COLO668 (cell line): Measurements from ENCODE around the gene SELL.
"Not testable (repeated sequence)": the region's sequence is repeated elsewhere in the genome, so short reads cannot be mapped to it uniquely, and the experiment has no call there.

ENCODE experiments used
- DNase-seq: peaks from one replicate; lab custom pipeline; 2025; ENCODE audit not compliant: unreplicated experiment; lab: John Stamatoyannopoulos, UW

The SELL gene

GRCh38 chr1:169670244-169670643 lies 41.2 kb downstream of the SELL start:
- DNase-seq, result not testable (repeated sequence)

GRCh38 chr1:169667699-169668596 lies 43.5 kb downstream of the SELL start:
- DNase-seq, result not testable (repeated sequence)

- DNase-seq, result not testable (repeated sequence)
Measured at GRCh38 chr1:169667227-169667639, 44.2 kb downstream of the SELL start.

- not testable (repeated sequence) for DNase-seq
Measured at GRCh38 chr1:169662680-169663079, 48.7 kb downstream of the SELL start.

GRCh38 chr1:169661066-169661465 lies 50.4 kb downstream of the SELL start:
- not testable (repeated sequence) for DNase-seq

GRCh38 chr1:169658777-169659176 lies 52.6 kb downstream of the SELL start:
- not testable (repeated sequence) for DNase-seq

GRCh38 chr1:169653873-169654272 lies 57.5 kb downstream of the SELL start:
- no peak for DNase-seq

- DNase-seq, result no peak
Measured at GRCh38 chr1:169651035-169651434, 60.4 kb downstream of the SELL start.

- DNase-seq, result no peak
Measured at GRCh38 chr1:169650551-169650950, 60.9 kb downstream of the SELL start.

- no peak for DNase-seq
Measured at GRCh38 chr1:169648709-169649108, 62.7 kb downstream of the SELL start.

GRCh38 chr1:169648187-169648586 lies 63.2 kb downstream of the SELL start:
- no peak for DNase-seq

GRCh38 chr1:169647512-169647911 lies 63.9 kb downstream of the SELL start:
- DNase-seq, result no peak

- no peak for DNase-seq
Measured at GRCh38 chr1:169644297-169644696, 67.1 kb downstream of the SELL start.
